Measurements from ENCODE around the gene FSD1L.
"Not testable (repeated sequence)": the region's sequence is repeated elsewhere in the genome, so short reads cannot be mapped to it uniquely, and the experiment has no call there.

The FSD1L gene

GRCh38 chr9:105539452-105539851 is 91.6 kb downstream of the FSD1L start:
- in situ Hi-C loops (cut with MboI; ENCODE audit: low sequenced_read_pairs), result no loop called here

GRCh38 chr9:105541838-105542237 is 94.0 kb downstream of the FSD1L start:
- in situ Hi-C loops (cut with MboI; ENCODE audit: low sequenced_read_pairs), result no loop called here

DNA sequence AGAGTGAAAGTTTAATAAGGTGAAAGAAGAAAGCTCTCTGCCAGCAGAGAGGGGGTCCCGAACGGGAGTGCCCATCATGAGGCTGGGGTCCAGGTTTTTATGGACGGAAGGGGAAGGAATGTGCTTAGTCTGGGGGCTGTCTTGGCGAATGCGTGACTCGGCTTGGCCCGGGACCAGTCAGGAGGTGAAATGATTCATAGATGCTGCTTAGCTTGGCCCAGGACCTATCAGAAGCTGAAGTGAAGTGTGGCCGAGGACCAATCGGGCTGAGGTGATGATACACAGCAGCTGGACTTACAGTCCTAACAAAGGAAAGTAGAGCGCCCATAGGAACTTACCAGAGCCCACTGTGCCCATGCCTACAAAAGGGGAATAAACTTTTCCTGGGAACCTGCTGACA is 106.2 kb downstream of the FSD1L start:
- in situ Hi-C loops (cut with MboI; ENCODE audit: low sequenced_read_pairs), result no loop called here

DNA sequence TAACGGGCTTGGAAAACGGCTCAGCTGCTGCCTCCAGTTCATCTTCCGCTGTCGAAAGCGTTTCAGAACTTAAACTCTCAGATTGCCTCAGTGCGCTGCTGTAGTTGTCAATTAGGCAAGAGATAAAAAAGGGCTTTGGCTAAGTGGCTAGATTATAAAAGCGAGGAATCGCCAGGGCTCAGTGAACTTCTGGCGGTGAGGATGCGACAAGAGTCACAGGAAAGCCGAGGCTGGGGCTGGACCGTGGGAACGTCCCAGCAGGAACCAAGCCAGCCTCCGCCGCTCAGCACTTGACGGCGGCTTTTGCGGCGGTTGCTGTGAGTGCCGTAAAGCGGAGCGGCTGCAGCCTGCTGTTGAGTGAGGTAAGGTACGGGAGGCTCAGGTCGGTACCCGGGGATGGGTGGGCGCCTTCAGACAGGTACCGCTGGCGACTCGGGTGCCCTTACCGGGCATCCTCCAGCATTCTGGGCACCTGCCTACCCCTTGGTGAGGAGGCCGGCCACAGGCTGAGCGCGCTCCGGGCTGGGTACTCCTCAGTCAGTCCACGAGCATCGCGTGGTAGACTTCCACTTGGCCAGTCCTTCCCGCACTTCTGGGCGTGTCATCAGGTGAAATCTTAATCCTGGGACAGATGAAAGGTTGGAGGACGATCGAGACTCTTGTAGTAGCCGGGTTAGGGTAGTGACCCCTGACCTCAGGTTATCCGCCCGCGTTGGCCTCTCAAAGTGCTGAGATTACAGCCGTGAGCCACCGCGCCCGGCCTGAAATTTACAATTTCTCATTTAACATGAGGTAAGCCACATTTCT is 110.2 kb downstream of the FSD1L start, which contains the start of gene FKTN:
Gene FKTN, plus strand, starts transcription at position 328 of the 807 bp plus-strand sequence. CDS start 16,902 bp downstream, outside the sequence.
- in situ Hi-C loops (cut with MboI; ENCODE audit: low sequenced_read_pairs), result no loop called here

GRCh38 chr9:105572455-105572854 is 124.6 kb downstream of the FSD1L start:
- in situ Hi-C loops (cut with MboI; ENCODE audit: low sequenced_read_pairs), result no loop called here

DNA sequence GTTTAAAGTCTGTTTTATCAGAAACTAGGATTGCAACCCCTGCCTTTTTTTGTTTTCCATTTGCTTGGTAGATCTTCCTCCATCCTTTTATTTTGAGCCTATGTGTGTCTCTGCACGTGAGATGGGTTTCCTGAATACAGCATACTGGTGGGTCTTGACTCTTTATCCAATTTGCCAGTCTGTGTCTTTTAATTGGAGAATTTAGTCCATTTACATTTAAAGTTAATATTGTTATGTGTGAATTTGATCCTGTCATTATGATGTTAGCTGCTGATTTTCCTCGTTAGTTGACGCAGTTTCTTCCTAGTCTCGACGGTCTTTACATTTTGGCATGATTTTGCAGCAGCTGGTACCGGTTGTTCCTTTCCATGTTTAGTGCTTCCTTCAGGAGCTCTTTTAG is 132.1 kb downstream of the FSD1L start:
- in situ Hi-C loops (cut with MboI; ENCODE audit: low sequenced_read_pairs), result not testable (repeated sequence)

DNA sequence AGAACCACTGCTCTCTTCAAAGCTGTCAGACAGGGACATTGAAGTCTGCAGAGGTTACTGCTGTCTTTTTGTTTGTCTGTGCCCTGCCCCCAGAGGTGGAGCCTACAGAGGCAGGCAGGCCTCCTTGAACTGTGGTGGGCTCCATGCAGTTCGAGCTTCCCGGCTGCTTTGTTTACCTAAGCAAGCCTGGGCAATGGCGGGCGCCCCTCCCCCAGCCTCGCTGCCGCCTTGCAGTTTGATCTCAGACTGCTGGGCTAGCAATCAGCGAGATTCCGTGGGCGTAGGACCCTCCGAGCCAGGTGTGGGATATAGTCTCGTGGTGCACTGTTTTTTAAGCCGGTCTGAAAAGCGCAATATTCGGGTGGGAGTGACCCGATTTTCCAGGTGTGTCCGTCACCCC is 133.7 kb downstream of the FSD1L start:
- in situ Hi-C loops (cut with MboI; ENCODE audit: low sequenced_read_pairs), result not testable (repeated sequence)

GRCh38 chr9:105593145-105593544 is 145.3 kb downstream of the FSD1L start:
- in situ Hi-C loops (cut with MboI; ENCODE audit: low sequenced_read_pairs), result no loop called here

All from HL-60/S4 (cell line).